Measurements from ENCODE around the gene RLN3.
A peak's percentile ranks its signal among the peaks of the same experiment; 100 is the strongest.

Gene RLN3, protein sequence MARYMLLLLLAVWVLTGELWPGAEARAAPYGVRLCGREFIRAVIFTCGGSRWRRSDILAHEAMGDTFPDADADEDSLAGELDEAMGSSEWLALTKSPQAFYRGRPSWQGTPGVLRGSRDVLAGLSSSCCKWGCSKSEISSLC

DNA sequence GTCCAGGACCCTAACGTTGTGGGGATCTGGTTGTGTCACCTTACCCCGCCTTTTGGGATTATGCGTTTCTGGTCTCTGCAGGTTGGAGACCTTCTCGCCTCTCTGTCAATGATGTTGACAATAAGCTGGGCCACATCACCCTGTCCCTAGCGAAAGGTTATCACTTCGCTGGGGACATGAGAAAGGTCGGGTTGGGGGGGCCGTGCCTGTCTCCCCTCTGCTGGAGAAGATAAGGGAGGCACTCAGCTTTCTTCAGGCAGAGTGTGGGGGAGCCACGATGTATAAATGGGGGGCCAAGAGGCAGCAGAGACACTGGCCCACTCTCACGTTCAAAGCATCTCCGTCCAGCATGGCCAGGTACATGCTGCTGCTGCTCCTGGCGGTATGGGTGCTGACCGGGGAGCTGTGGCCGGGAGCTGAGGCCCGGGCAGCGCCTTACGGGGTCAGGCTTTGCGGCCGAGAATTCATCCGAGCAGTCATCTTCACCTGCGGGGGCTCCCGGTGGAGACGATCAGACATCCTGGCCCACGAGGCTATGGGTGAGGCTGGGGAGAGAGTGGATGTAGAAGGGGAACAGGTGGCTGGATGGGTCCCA lies at the start of gene RLN3:
Gene RLN3 (plus strand): TSS at position 293 of the 595 bp plus-strand sequence. CDS start 57 bp downstream, at position 350.
- no peak for DNase-seq

DNA sequence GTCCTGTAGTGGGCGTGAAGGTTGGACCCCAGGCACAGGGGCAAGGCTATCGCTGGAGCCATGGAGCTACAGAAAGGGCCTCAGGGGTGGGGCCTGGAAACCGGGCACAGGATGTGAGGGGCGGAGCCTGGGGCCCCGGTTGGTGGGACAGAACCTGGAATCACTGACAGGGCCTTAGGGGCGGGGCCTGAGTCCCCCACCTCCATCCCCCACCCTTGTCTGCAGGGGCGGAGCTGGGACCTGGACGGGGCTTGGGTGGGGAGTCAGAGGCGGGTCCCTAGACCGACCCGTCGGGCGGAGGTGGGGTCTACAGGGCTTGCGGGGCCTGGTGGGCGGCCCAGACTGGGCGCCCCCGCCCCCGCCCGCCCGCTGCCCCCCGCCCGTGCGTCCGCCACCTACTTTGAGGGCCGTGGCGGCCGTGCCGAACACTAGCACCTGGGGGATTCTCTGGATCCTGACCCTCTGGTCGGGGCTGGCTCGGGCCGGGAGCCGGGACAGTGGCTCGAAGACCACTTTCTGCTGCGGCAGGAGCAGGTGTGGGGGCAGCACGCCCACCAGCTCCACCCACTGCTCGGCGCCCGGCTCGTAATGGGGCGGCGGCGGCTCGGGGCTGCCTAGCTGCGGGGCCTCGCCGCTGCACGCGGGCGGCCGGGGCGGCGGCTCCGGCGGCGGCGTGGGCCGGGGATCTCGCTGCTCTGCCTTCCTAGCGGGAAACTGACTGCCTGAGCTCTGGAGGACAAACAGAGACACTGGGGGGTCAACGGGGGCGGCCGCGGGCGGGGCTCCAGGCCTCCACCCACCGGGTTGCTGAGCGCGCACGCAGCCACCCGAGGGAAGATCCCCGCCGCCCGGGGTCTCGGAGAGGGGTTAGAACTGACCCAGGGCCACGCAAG lies 49.4 kb upstream of the RLN3 start:
- DNase-seq = no peak

DNA sequence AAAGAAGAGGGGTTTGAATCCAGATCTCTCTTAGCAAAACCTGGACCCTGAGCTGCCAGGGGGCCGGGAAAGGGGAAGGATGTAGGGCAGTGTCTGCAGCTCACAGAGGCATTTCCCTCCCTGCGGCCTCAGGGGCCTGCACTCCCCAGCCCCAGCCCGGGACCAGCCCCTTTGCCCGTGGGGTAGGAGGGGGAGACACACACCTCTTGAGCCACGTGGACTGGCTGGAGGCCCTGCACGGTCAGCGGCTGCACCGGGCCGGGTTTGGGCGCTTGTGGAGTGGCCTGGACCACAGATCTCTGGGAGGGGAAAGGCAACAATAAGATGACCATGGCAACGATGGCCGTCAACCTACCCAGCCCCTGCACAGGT lies 48.7 kb upstream of the RLN3 start:
- DNase-seq = no peak

DNA sequence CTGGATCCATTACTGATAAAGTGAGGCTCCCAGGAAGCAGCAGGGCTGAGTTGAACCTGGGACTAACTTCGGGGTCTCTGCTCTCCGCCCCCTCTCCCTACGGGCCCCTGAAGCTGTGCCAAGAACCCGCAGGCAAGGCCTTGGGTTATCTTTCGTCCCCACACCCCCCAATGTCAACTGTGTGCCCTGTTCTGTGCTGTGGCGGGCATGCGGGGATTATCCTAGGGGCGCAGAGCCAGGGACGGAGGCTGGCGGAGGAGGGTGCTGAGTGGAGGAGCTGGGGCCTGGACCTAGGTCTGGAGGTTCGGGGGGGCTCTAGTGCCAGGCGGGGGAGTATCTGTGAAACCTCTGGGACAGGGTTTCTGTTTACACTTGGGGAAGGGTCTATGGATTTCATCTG lies 48.3 kb upstream of the RLN3 start:
- DNase-seq = no peak

DNA sequence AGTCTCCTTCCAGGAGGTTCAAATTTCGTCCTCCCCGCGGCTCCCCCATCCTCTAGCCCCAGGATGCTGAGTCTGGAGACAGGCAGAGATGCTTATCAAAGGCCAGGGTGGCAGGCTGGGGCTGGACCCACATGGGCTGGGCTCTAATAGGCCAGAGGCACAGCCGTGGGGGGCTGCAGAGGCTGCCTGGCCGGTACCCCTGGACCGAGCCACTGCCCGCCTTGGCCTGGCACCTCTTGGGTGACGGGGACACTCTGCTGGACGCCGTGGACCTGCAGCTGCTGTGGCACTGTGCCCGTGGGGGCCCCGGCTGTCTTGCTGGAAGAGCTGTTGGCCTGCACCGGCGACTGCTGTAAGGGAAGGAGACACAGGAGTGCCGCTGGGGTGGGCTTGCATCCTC lies 47.6 kb upstream of the RLN3 start:
- DNase-seq = no peak

DNA sequence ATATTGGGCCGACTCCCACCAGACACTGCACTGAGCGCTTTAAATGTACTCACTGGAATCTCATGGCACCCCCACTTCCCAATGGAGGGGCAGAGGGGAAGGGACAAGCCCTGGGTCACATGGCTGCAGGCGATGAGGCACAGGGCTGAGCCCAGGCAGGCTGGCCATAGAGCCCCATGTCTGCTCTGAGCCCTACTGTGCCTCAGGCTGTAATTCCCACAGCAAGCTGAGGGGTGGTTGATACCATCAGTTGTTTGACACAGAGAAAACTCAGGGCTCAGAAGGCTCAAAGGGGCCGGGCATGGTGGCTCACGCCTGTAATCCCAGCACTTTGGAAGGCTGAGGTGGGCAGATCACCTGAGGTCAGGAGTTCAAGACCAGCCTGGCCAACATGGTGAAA lies 46.9 kb upstream of the RLN3 start:
- DNase-seq = no peak

DNA sequence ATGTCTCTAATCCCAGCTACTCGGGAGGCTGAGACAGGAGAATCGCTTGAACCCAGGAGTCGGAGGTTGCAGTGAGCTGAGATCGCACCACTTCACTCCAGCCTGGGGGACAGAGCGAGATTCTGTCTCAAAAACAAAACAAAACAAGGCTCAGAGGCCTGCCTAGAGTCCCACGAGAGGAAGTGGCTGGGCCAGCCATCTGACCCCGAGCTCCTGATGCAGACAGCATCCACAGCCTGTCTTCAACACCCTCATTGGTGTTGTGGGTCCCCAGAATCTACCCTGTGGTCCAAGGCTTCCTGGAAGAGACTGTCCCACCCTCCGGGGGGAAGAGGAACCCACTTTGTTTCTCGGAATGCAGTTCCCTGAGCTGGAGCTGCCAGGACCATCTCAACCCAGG lies 46.5 kb upstream of the RLN3 start:
- no peak for DNase-seq

DNA sequence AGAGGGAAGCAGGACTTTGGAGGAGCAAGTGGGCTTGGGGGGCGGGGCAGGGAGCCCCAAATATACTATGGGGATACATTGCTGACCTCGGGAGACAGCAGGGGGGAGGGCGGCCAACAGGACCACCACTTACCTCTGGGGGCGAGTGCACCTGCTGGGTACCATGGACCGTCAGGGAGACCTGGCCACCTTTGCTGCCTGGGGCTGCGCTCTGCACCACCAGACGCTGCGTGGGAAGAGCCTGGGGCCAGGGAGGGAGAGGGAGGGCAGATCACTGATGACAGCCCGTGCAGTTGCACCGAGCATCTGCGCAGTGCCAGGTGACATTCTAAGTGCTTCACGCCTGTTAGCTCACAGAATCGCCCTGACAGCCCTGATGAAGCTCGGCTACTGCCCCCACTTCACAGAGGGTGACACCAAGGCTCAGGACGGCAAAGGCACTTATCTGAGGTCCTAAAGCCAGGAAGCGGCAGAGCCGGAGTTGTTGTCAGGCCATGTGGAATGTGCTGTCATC lies 45.9 kb upstream of the RLN3 start:
- DNase-seq = no peak

DNA sequence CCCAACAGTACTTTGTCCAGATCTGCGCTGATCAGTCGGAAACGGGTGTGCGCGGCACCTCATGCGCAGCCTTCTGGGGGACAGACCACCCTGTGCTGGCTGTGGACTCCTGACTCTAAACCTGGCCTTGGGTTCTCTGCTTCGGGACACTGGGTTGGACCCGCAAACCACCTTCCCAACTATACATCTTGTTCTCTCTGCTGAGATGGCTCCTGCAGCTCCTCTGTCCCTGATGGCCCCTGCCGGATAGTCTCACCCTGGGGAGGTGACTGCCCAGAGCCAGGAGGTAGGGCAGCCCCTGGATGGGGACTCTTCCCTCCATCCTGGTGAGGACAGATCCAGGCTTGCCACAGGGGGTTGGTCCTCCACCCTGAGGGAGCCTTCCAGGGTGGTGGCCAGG lies 45.2 kb upstream of the RLN3 start:
- no peak for DNase-seq

DNA sequence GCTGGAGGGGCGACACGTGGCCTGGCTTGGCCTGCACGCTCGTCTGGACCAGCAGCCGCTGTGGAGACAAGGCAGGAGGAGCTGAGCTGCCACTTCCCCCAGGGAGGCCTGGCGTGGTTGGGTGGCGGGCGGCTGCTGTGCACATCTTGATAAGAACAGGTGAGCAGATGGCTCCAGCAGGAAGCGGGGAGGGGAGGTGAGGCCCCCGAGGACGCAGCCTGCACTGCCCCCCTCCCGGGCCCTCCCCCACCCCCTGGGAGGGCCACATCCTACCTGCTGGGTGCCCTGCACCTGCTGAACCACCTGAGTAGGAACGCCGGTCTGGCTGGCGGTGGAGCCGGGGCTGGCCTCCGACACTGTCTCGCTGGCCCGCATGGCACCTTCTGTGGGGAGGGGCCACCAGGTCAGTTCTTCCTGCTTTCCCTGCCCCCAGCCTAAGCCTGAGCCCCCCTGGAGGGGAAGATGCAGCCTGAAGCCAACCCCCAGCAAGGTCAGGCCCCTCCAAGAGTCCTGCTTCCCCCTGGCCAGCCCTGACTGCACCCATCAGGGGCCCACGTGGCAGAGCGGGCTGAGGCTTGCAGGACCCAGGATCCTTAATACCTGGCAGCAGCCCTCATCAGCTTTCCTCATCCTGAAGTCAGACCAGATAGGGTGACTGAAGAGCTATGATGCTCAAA lies 44.6 kb upstream of the RLN3 start:
- DNase-seq = peak; percentile 20

DNA sequence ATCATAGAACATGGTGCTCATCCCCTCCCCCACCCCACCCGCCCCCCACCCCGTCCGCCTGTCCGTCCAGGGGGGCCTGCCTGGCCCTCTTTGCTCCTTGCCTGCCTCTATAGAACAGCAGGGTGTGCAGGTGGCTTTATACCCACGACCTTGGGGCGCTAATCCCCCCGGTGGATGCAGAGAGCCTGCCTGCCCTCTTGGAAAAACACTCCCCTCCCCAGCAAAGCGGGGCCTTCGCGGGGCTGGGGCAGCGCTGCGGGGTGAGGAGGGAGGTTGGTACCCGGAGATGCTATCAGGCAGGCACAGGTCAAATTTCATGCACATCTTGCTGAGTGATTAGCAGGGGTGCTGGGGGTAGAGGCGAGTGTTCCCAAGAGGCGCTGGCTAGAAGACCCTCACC lies 43.8 kb upstream of the RLN3 start:
- DNase-seq = no peak

DNA sequence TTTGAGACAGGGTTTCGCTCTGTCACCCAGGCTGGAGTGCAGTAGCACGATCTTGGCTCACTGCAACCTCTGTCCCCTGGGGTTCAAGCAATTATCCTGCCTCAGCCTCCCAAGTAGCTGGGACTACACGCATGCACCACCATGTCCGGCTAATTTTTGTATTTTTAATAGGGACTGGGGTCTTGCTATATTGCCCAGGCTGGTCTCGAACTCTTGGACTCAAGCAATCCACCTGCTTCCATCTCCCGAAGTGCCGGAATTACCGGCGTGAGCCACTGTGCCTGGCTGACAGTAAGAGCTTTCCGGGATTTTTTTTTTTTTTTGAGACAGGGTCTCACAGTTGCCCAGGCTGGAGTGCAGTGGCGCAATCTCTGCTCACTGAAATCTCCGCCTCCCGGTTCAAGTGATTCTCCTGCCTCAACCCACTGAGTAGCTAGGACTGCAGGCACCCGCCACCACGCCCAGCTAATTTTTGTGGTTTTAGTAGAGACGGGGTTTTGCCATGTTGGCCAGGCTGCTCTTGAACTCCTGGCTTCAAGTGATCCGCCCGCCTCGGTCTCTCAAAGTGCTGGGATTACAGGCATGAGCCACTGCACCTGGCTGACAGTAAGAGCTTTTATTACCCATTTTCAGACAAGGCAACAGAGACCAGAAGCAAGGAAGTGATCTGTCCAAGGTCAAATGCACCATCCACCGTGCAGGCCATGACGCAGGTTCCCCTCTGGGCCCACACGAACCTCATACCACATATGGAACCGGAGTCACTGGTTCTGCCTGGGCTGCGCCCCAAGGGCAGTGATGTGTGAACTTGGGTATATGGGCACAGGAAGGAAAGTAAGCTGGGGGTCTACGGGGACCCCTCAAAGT lies 42.8 kb upstream of the RLN3 start:
- no peak for DNase-seq

DNA sequence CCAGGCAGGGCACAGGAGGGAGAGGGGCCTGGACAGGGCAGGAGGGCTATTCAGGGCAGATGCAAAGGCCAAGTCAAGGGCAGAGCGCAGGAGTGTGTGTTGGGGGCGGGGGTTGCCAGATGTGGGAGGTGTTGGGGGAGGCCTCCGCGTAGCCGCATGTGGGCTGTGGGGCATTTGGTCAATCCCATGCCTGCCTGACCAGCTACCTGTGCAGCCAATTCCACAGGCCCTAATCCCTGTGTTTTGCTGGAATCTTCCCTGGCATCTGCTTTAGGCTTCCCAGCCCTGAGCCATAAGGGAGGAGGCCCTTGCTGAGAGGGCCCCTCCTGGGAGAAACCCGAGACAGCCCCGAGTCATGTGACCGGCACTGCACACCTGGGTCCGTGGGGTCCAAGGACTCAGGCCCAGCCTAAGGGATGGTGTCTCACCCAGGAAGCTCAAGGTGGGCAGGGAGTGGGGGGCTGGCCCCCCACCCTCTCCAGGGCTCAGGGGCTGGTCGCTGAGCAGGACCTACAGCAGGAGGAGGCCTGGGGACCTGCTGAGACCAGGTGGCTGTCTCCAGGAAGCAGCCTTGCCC lies 42.1 kb upstream of the RLN3 start:
- no peak for DNase-seq

DNA sequence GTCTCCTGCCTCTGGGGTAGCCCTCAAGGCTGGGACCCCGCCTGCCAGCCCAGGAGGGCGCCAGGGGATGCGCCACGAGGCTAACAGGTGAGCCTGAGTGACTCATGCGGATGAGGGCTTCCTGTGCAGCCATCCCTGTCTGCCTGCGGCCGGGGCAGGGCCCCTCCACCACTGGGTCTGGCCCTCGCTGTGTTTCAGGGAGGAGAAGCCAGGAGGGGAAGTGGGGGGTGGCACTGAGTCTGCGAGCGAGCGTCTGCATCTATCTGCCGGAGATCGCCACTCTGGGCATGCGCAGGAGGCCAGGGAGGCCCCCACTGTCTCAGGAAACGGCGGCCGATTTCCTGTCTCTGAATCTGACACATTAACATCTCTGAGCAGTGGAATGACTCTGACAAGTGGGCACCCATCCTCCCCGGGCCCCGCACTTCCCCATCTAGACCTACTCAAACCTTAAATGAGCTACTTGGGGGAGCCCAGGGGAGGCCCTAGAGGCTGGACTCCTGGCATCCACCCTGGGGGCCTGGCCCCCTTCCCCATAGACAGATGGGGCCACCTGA lies 41.5 kb upstream of the RLN3 start:
- DNase-seq = no peak

DNA sequence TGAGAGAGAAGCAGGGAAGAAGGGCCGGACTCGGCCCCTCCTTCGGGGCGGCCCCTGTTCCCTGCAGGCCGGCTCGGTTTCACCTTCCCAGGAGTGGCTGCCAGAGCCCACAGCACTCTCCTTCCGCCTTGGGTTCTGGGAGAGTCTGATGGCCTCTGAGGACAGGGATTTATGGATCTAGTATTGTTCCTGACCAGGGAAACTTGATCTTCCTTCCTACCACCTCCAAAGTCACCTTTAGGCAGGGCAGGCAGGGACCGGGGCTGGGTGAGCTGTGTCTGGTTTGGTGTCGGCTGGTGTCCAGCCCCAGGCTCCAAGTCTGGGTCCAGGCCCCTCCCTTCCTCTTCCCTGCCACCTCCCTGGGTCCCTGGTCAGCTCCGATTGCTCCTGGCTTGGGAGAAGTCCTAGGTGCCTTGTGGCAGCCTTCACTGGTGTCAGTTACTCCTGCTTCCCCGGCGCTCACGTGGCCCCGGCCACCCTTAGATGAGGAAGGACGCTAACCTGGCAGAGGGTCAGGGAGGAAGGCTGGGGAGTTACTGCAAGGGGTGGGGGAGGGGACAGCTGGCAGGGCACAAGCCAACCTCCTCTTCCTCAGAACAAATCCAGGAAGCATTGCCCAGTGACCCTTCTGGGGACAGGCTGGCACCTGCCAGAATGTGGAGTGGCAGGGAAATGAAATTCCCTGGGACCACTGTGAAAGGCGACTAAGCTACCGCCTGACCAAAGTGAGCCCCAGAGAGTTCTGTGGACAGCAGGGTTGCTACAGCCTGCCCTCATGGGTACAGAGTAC lies 40.7 kb upstream of the RLN3 start:
- DNase-seq = no peak

DNA sequence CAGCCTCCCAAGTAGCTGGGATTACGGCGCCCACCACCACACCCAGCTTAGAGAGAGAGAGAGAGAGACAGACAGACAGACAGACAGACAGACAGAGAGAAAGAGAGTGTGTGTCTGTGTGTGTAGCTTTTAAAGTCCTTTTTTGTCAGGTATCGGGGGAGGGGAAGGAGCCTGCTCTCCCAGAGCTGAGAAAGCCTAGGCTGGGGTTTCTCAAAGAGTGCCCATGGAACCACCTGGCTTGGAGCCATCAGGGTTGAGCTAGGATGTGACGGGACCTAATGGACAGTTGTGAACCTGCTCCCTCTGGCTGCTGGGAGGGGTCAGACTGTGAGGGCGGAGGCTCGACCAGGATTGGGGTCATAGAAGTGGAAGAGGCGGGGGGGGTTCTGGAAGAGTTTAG lies 38.5 kb upstream of the RLN3 start:
- DNase-seq = no peak

DNA sequence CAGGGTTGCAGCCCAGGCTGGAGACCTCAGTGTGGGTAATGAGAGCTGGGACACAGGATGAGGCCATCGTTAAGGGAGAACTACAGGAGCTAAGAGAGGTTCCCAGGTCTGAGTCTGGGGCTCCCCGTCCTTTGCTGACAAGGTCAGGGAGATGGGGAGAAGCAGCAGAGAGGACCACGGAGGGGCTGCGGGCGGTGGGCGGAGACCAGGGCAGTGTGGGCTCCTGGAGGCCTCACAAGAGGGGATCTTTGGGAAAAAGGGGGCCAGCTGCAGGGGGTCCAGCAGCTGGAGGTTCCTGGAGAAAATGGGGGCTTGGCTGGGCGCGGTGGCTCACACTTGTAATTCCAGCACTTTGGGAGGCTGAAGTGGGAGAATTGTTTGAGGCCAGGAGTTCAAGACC lies 37.9 kb upstream of the RLN3 start:
- no peak for DNase-seq

DNA sequence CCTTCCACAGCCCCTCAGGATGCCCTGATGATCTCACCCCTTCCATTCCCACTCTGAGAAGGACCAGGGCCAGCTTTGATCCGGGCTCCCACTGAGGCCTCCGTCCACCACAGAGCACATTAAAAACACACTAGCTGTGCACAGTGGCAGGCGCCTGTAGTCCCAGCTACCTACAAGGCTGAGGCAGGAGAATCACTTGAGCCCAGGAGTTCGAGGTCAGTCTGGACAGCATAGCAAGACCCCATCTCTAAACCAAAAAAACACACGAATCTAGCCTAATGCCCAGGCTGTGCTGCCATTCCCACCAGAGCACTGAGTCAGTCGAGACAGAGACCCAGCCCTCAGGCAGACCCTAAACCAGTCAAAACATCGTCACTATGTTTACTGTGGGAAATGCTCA lies 35.9 kb upstream of the RLN3 start:
- no peak for DNase-seq

DNA sequence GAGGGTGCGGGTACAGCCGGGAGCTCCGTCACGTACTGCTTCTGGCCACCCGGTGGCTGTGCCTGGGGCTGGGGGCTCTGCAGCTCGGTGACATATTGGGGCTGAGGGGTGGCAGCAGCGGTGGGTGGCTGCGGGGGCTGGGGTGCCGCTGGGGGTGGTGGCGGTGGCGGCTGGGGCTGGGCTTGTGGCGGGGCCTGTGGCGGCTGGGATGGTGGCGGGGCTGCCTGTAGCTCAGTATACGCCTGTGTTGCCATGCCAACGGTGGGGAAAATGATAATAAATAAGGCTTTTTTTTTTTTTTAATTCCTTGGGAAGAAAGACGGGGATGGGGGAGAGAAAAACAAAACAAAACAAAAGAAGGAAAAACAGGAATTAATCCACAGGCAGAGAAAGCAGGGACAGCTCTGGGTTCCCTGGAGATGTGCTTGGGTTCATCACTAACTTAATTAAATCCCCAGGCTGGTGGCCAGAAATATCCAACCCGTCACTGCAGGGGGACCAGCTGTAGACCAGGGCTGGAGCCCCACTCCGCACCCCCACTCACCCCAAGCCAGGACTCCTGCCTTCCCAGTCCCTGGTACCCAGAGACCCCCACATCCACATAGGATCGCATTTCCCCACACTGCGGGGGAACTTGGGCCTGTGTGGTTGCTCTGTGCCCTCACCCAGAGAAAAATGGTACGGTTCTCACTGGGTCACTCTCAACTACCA lies 34.2 kb upstream of the RLN3 start:
- no peak for DNase-seq

DNA sequence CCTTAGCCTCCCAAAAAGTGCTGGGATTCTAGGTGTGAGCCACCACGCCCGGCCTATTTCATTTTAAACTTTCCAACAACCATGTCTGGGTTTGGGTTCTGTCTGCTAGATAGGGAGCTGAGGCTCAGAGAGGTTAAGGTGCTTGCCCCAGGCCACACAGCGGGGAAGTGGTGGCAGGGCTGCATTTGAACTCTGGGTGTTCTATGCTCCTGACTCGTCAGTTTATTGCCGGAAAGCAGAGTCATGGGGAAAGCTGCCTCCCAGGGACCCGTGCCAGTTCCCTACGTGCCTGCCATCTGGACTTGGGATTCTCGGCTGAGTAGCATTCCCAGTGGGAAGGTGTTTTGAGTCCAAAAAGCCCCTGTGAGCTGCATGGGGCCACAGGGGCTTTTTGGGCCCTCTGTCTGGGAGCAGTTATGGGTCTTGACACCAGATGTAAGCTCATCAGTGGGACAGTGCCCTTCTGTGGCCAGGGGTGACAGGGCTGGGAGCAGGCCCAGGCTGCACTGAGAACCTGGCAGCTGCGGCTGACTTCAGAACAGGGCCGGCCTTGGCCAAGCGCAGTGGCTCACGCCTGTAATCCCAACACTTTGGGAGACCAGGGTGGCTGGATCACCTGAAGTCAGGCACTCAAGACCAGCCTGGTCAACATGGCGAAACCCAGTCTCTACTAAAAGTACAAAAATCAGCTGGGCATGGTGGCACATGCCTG lies 32.8 kb upstream of the RLN3 start:
- DNase-seq = no peak
